HepG2 (cell line): ENCODE results near the gene FUCA1. TPM values are rescaled to one million over a fixed set of nuclear protein-coding genes. Genes with fewer than 3 reads are reported as not detected.

Experiments
- ATAC-seq: fragments of 200-7000 bp; cut with Tn5 transposase; 3 replicates; pipeline ENCODE4 v1.9.1; 2020; ENCODE audit warnings: mild to moderate bottlenecking, moderate library complexity
- BruUV-seq: library from RNA; stranded (reverse); fragments of 400-500 nt; replicated peaks from 2 replicates; lab custom pipeline; 2021; lab: Mats Ljungman, UMichigan
- CTCF ChIA-PET: fragments of 300-600 bp; formaldehyde crosslinking; extraction: SDS; loops from one replicate; lab custom pipeline; 2021; ENCODE audit warnings: low total read pairs, inconsistent platforms, low intra/inter-chr PET ratio; lab: Yijun Ruan, JAX
- POLR2A ChIA-PET: fragments of 350-600 bp; sonication (Branson Sonifier 250); formaldehyde crosslinking; loops from one replicate; lab custom pipeline; 2020; ENCODE audit warnings: antibody characterized with exemption, inconsistent platforms; lab: Yijun Ruan, JAX
- DNase-seq: peaks from one replicate; pipeline ENCODE4 v3.0.0-alpha.2; 2015; ENCODE audit warnings: low spot score
- FAIRE-seq: peaks from 3 replicates; lab custom pipeline; 2011; peaks lifted over from hg19 to GRCh38; lab: Jason Lieb, UNC
- H2AFZ ChIP-seq: one replicate; pipeline ENCODE4 v1.6.1; 2011; ENCODE audit warnings: low read length, inconsistent platforms
- H3K27ac ChIP-seq: fragments of 300-600 bp; 3 replicates; pipeline ENCODE4 v1.8.0; 2011; ENCODE audit warnings: mixed run types, mild to moderate bottlenecking, mixed read lengths, low read length, inconsistent platforms; ENCODE audit not compliant: insufficient read depth; ENCODE audit errors: extremely low read length
- H3K27me3 ChIP-seq, 2 experiments: fragments of 200-600 bp in 1 of 2; 2 replicates in 1 of 2; 3 replicates in 1 of 2; pipeline versions ENCODE4 v1.6.0 to v1.8.0; 2011; ENCODE audit warnings: low read length in 2 of 2, mild to moderate bottlenecking in 2 of 2, moderate library complexity in 2 of 2, inconsistent platforms in 1 of 2; ENCODE audit not compliant: insufficient read depth in 2 of 2, control insufficient read depth in 1 of 2
- H3K36me3 ChIP-seq, 2 experiments: fragments of 200-600 bp in 1 of 2; replicated peaks in 1 of 2; 2 replicates in 1 of 2; 3 replicates in 1 of 2; pipeline versions ENCODE4 v1.5.1 to v1.8.0; 2011; ENCODE audit warnings: low read length in 2 of 2, inconsistent platforms in 1 of 2; ENCODE audit not compliant: insufficient read depth in 2 of 2, control insufficient read depth in 1 of 2
- H3K4me1 ChIP-seq: 2 replicates; pipeline ENCODE4 v1.5.1; 2012; ENCODE audit warnings: low read length, inconsistent platforms; ENCODE audit not compliant: insufficient read depth
- H3K4me2 ChIP-seq: 2 replicates; pipeline ENCODE4 v1.6.0; 2011; ENCODE audit warnings: low read depth, low read length, inconsistent platforms
- H3K4me3 ChIP-seq, 3 experiments: fragments of 200-600 bp in 1 of 3; sonication (generic), shearing (Covaris generic) in 1 of 3; replicated peaks in 1 of 3; 2 replicates each; pipeline ENCODE4 v1.5.1; 2011 to 2016; ENCODE audit warnings: low read length in 3 of 3, inconsistent platforms in 2 of 3, low read depth in 2 of 3, mild to moderate bottlenecking in 2 of 3, control low read depth in 1 of 3, mixed read lengths in 1 of 3; ENCODE audit not compliant: insufficient read depth in 1 of 3
- H3K79me2 ChIP-seq: one replicate; pipeline ENCODE4 v1.6.1; 2011; ENCODE audit warnings: low read length, inconsistent platforms; ENCODE audit not compliant: insufficient read depth
- H3K9ac ChIP-seq: 2 replicates; pipeline ENCODE4 v1.6.0; 2011; ENCODE audit warnings: mild to moderate bottlenecking, low read depth, low read length, inconsistent platforms; ENCODE audit not compliant: insufficient read depth
- H3K9me3 ChIP-seq: 2 replicates; pipeline ENCODE4 v1.5.1; 2012; ENCODE audit warnings: mild to moderate bottlenecking, low read length
- H4K20me1 ChIP-seq: 2 replicates; pipeline ENCODE4 v1.6.0; 2011; ENCODE audit warnings: inconsistent platforms, mild to moderate bottlenecking, low read length, moderate library complexity; ENCODE audit not compliant: insufficient read depth
- CENPT ChIP-seq: sonication (generic); formaldehyde crosslinking; IDR thresholded peaks from 2 replicates; pipeline ENCODE4 v1.8.0; 2022; ENCODE audit warnings: low read depth, mild to moderate bottlenecking, moderate library complexity, missing genetic modification reagents
- HMGXB3 ChIP-seq: sonication (generic); formaldehyde crosslinking; IDR thresholded peaks from 2 replicates; pipeline ENCODE4 v1.4.0; 2020; ENCODE audit warnings: missing genetic modification reagents, borderline replicate concordance
- MED8 ChIP-seq: sonication (generic); formaldehyde crosslinking; IDR thresholded peaks from 2 replicates; pipeline ENCODE4 v1.8.1; 2023; ENCODE audit warnings: mild to moderate bottlenecking, missing genetic modification reagents; ENCODE audit not compliant: insufficient replicate concordance
- NCOA1 ChIP-seq: sonication (generic); formaldehyde crosslinking; IDR thresholded peaks from 2 replicates; pipeline ENCODE4 v1.9.0; 2021; ENCODE audit warnings: missing genetic modification reagents
- PAX8 ChIP-seq: sonication (generic); formaldehyde crosslinking; IDR thresholded peaks from 2 replicates; pipeline ENCODE4 v1.8.0; 2022; ENCODE audit warnings: mild to moderate bottlenecking, missing genetic modification reagents, borderline replicate concordance
- SYNCRIP ChIP-seq: fragments of 200-400 bp; formaldehyde crosslinking; IDR thresholded peaks from 2 replicates; pipeline ENCODE4 v1.6.1; 2018; ENCODE audit warnings: mild to moderate bottlenecking, low read depth, low read length; ENCODE audit not compliant: insufficient read depth
- ZBTB40 ChIP-seq, 2 experiments: fragments of 450-650 bp in 1 of 2; sonication (generic) in 1 of 2; formaldehyde crosslinking in 1 of 2; IDR thresholded peaks; 2 replicates each; pipeline versions ENCODE4 v1.6.1 to v1.8.0; 2016 to 2022; ENCODE audit warnings: antibody characterized with exemption in 1 of 2, mild to moderate bottlenecking in 1 of 2, missing genetic modification reagents in 1 of 2
- ZNF382 ChIP-seq: sonication (generic); formaldehyde crosslinking; IDR thresholded peaks from 2 replicates; pipeline ENCODE4 v1.5.0; 2020; ENCODE audit warnings: missing genetic modification reagents, mild to moderate bottlenecking, borderline replicate concordance
- ZNF607 ChIP-seq: sonication (generic); formaldehyde crosslinking; IDR thresholded peaks from 2 replicates; pipeline ENCODE4 v1.5.1; 2020; ENCODE audit warnings: missing genetic modification reagents, mild to moderate bottlenecking, borderline replicate concordance
- WGBS: methylation state at CpG from one replicate; pipeline ENCODE4 v1.1.6; 2017; ENCODE audit warnings: low lambda C conversion rate; 5-methylcytosine and 5-hydroxymethylcytosine counted together
- in situ Hi-C: cut with HindIII; loops from 2 replicates; pipeline ENCODE4 v1.10.0; 2017; ENCODE audit warnings: low pct_unique_long_range_greater_than_20kb; ENCODE audit not compliant: extremely low pct_ligation_motif_present
- intact Hi-C: fragments of 100-400 bp; cut with micrococcal nuclease; formaldehyde crosslinking; loops from one replicate; pipeline ENCODE4 v1.10.0; 2022; ENCODE audit not compliant: unreplicated experiment
- polyA plus RNA-seq, 8 experiments: library from polyadenylated mRNA; depleted of rRNA in 3 of 8; stranded (reverse) in 7 of 8; unstranded in 1 of 8; fragments of >200 nt; fragmentation: Illumina TruSeq in 4 of 8; extraction: Trizol in 4 of 8; gene quantifications; 2 replicates each; pipeline versions ENCODE4 v1.2.1 to v1.2.3, GENCODE V29; 2011 to 2016; ENCODE audit warnings: low read depth in 4 of 8, missing spikeins in 1 of 8, mixed read lengths in 1 of 8; ENCODE audit not compliant: insufficient read depth in 1 of 8
- total RNA-seq, 5 experiments: library from RNA; depleted of rRNA; stranded (reverse); fragments of >200 nt; fragmentation: Illumina TruSeq; extraction: Trizol; gene quantifications; 2 replicates each; pipeline ENCODE4 v1.2.3, GENCODE V29; 2016; ENCODE audit warnings: low read depth in 1 of 5

Gene FUCA1
- total and polyA plus RNA-seq, 2 of the 13 experiments (the other 11 are each of a cell fraction or from before 2014, with no cell fraction given) = 32.7 to 33.6 TPM

- FAIRE-seq (no peak), DNase-seq (no peak), ATAC-seq (no peak)
- H3K4me1 ChIP-seq = peaks cover 25% of the 10 kb centered on the region
- H3K27ac ChIP-seq = no peak overlapping the region
- H3K9ac ChIP-seq = no peak overlapping the region
- no peaks in the 10 kb centered on the region for H3K9me3 ChIP-seq
- 97% methylated on average over 13 of the region's 13 CpGs for WGBS
- H3K27me3 ChIP-seq = no peaks in the 10 kb centered on the region; a peak in 1 of 5 replicates
- POLR2A ChIA-PET = no interaction called here
- peaks cover 3 to 12% of the 10 kb centered on the region in 2 experiments; a peak in 3 of 5 replicates for H3K36me3 ChIP-seq
- no TSS peak for BruUV-seq
- in situ Hi-C loops = loop anchor here (5.0 kb wide), 1 partner anchor 58 kb away; no protein-coding TSS in a partner anchor
- no peak overlapping the region for H3K4me3 ChIP-seq
- H3K79me2 ChIP-seq = peaks cover 3% of the 10 kb centered on the region
- no peaks in the 10 kb centered on the region for H4K20me1 ChIP-seq
- intact Hi-C loops = loop anchor here (5.0 to 10.0 kb wide), 2 partner anchors 63 to 90 kb away; partner anchors contain the start of genes GALE and PITHD1
- H3K4me2 ChIP-seq = no peak overlapping the region
- CTCF ChIA-PET = no interaction called here
- H2AFZ ChIP-seq = no peak overlapping the region
- no peak for TF ChIP-seq NCOA1 (CRISPR knock-in tag)
- no peak for TF ChIP-seq SYNCRIP
- no peak for TF ChIP-seq ZNF382 (CRISPR knock-in tag)
- no peak for TF ChIP-seq ZBTB40 (IDR thresholded peaks at IDR 0.05)
- no peak for TF ChIP-seq ZBTB40 (CRISPR knock-in tag; IDR thresholded peaks at IDR 0.05)
- TF ChIP-seq MED8 = no peak
- no peak for TF ChIP-seq ZNF607 (CRISPR knock-in tag)
- TF ChIP-seq CENPT (CRISPR knock-in tag) = no peak
- no peak for TF ChIP-seq PAX8 (CRISPR knock-in tag)
- no peak for TF ChIP-seq HMGXB3 (CRISPR knock-in tag)
Measured at GRCh38 chr1:23864801-23865542, 3.1 kb downstream of the FUCA1 start.
